Stimulated activated CD8-positive, alpha-beta memory T cell treated with anti-CD3 and anti-CD28 coated beads, Interleukin-2, amount 100 ng/mL, for 1 hour (primary cell): ENCODE data around the gene PAX7.
"Not testable (repeated sequence)": the region's sequence is repeated elsewhere in the genome, so short reads cannot be mapped to it uniquely, and the experiment has no call there.

ENCODE experiments used
- DNase-seq, 2 donors: peaks; one replicate each; pipeline ENCODE4 v3.0.0-alpha.2; 2020; ENCODE audit warnings: low read depth in 2 of 2

PAX7 gene

GRCh38 chr1:18658831-18659230 lies 28.2 kb downstream of the PAX7 start:
- DNase-seq: no peak

DNA sequence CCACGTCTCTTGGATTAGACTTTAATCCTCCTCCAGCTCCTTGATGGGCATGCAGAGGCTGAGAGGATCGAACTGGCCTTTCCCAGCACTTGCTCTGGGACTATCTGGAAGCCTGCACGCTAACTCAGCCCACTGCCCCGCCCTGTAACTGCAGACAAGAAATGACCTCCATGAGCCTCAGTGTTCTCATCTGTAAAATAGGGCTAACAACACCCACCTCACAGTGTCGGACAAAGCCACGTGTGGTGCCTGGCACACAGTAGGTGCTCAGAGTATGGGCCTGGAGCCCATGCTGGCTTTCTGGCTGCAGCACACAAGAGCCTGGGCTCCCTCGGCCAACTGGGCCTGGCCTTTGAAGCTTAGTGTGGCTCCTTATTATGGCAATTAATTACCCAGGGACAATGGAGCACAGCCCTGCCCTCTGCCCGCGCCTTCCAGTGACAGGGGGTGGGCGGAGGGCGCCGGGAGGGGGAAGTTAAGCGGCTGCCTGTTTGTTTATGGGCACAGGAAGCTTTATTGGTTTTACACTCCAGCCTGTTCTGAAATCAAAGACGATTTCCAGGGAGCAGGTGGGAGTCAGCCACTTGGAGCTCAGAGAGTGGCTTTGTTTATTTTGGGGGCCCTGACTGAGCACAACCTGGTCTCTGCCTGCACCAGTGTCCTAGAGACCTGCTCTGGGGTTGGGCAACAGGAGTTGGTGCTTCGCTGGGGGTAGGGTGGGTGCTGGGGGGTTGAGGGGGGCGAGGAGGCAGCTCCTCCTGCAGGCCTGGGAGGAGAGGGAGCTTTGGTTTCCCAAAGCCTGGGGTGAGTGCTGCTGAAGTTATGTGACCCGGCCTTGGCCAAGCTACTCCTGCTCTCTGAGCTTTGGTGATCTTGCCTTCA lies 31.0 kb downstream of the PAX7 start:
- DNase-seq: no peak

DNA sequence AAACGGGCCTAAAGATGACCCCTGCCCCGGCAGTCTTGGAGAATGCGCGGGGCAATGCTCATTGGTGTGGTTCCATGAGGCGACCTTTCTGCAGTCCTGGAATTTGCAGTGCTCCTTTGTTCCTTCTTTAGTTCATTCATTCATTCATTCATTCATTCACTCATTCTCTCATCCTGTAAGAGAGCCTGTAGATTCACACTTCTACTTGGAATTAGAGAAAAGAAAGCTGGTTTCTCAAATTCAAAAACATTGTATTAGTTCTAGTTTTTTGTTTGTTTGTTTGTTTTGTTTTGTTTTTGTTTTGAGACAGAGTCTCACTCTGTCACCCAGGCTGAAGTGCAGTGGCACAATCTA lies 31.6 kb downstream of the PAX7 start:
- DNase-seq: no peak

DNA sequence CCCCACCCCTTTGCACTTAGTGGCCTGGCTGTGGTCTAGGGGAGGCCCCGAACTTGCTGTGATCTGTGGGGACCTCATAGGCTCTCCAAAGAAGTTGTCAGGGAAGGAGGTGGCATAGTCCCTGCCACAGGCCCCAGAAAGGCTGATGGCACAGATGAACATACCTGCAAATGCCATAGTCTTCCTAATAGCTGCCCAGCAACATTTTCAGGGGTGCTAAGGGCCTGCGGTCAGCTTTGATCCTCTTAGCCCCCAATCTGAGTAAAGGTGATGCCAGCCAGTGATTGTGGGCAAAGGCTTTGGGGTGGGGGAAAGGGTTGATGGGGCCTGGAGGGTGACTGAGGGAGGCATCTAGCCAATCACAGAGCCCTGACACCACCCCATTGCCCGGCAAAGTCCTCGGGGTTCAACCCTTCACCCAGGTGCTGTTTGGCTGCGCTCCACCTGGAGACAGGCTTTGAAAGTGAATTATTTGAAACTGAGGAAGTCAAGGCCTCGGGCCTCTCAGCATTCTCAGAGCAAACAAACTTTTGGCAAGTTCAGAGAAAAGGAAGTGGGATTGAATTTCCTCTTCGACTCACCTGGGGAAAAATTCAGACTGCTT lies 35.8 kb downstream of the PAX7 start:
- no peak for DNase-seq

GRCh38 chr1:18667333-18667732 lies 36.7 kb downstream of the PAX7 start:
- DNase-seq: no peak

DNA sequence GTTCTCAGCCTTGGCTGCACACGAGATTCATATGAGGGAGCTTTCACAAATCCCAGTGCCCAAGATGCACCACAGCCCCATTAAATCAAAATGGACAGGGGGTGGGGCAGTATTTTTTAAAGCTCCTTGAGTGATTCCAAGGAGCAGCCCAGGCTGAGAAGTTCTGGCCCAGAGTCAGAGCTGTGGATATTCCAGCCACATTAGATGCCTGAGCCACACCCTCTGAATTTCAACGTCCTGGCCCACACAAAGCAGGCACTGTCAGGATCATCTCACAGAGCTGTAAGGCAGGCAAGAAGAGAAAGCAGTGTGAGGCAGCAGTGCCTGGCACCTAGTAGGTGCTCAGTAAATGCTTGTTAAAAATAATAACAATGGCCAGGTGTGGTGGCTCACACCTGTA lies 37.4 kb downstream of the PAX7 start:
- DNase-seq: no peak

- DNase-seq: no peak
Observed at GRCh38 chr1:18668750-18669404, 38.2 kb downstream of the PAX7 start.

- DNase-seq: no peak
Observed at GRCh38 chr1:18670121-18670867, 39.6 kb downstream of the PAX7 start.

DNA sequence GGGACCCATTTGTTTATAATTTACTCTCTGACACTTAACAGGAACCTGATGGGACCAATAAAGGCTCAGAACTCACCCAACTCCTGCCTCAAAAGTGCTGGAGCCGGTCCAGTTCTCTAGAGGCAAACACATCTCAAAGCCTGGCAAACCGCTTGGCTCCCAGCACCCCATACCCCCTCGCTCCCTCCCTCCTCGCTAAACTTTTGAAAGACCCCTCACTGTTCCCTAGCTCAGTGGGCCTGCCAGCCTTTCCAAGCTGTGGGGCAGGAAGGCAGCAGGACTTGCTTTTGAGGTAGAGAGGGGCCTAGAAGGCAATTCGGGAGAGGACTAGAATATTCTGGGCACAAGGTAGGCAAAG lies 40.2 kb downstream of the PAX7 start:
- no peak for DNase-seq

GRCh38 chr1:18673976-18674375 lies 43.3 kb downstream of the PAX7 start:
- DNase-seq: no peak

DNA sequence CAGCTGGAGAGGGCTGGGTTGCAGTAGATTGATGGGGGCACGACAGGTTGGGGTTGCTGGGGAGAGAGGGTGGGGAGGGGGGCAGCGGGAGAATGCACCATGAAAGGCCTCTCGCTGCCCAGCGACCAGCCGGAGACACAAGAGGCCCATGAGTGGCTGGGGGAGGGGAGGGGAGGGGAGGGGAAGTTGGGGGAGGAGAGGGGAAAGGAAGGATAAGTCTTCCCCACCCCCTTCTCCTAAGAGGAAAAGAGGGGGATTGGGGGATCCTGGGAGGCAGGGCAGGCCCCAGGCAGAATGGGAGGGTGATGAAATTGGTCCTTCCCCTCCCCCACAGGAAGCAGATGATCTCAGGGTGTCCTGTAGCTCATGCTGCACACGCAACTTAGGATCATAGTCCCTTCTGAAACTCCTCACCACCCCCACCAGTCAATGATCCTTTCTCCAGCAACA lies 45.7 kb downstream of the PAX7 start:
- DNase-seq: no peak

GRCh38 chr1:18681423-18681835 lies 50.8 kb downstream of the PAX7 start:
- no peak for DNase-seq

GRCh38 chr1:18682375-18682774 lies 51.7 kb downstream of the PAX7 start:
- DNase-seq: no peak

GRCh38 chr1:18684303-18684702 lies 53.7 kb downstream of the PAX7 start:
- no peak for DNase-seq

- DNase-seq: no peak
Observed at GRCh38 chr1:18686540-18686939, 55.9 kb downstream of the PAX7 start.

GRCh38 chr1:18687273-18687672 lies 56.6 kb downstream of the PAX7 start:
- DNase-seq: no peak

DNA sequence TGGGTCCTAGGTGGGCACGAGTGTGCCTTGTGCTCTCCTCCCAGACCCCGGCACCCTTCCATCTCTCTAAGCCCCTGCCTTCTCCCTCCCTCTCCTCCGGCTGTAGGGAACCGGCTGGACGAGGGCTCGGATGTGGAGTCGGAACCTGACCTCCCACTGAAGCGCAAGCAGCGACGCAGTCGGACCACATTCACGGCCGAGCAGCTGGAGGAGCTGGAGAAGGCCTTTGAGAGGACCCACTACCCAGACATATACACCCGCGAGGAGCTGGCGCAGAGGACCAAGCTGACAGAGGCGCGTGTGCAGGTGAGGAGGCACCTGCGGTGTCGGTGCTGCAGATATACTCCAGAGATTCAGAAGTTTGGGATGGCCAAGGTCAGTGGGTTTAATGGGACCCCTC lies 61.0 kb downstream of the PAX7 start:
- DNase-seq: no peak

- DNase-seq: no peak
Observed at GRCh38 chr1:18693256-18694098, 62.8 kb downstream of the PAX7 start.

GRCh38 chr1:18694289-18694688 lies 63.6 kb downstream of the PAX7 start:
- not testable (repeated sequence) for DNase-seq

GRCh38 chr1:18697541-18697940 lies 66.9 kb downstream of the PAX7 start:
- DNase-seq: no peak

DNA sequence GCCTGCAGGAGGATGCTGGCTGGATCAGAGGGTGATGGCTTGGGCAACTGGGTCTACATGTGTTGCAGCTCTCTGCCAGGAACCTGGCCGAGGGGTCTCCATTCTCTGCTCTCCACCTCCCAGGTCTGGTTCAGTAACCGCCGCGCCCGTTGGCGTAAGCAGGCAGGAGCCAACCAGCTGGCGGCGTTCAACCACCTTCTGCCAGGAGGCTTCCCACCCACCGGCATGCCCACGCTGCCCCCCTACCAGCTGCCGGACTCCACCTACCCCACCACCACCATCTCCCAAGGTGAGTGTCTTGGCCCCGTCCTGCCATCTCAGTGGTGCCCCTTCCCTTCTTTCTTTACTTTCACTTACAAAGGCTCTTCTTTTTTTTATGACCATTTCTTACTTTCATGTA lies 69.9 kb downstream of the PAX7 start:
- no peak for DNase-seq
